Tibial nerve (tissue), 4 donors: ENCODE results near the gene RASA3. TPM values are rescaled to one million over a fixed set of nuclear protein-coding genes. Genes with fewer than 3 reads are reported as not detected.

Experiments
- DNase-seq, 2 donors: peaks; one replicate each; pipeline ENCODE4 v3.0.0-alpha.2; 2019; ENCODE audit warnings: low spot score in 2 of 2
- H3K27ac ChIP-seq, 4 donors: fragments of 200-600 bp; sonication (generic) in 3 of 4; one replicate each; pipeline ENCODE4 v1.5.1; 2017 to 2019; ENCODE audit warnings: mild to moderate bottlenecking in 1 of 4
- H3K27me3 ChIP-seq, 2 donors: fragments of 200-600 bp; sonication (generic) in 1 of 2; one replicate each; pipeline versions ENCODE4 v1.5.1 to v1.6.0; 2017 to 2019
- H3K36me3 ChIP-seq, 3 donors: fragments of 200-600 bp; sonication (generic); one replicate each; pipeline ENCODE4 v1.5.1; 2018 to 2019
- H3K4me1 ChIP-seq, 4 donors: fragments of 200-600 bp; sonication (generic) in 3 of 4; one replicate each; pipeline ENCODE4 v1.5.1; 2017 to 2019
- H3K4me3 ChIP-seq, 4 donors: fragments of 200-600 bp; sonication (generic) in 3 of 4; one replicate each; pipeline ENCODE4 v1.5.1; 2017 to 2019; ENCODE audit warnings: mild to moderate bottlenecking in 1 of 4, moderate library complexity in 1 of 4
- H3K9me3 ChIP-seq, 4 donors: fragments of 200-600 bp; sonication (generic) in 3 of 4; one replicate each; pipeline ENCODE4 v1.5.1; 2017 to 2019
- CTCF ChIP-seq, 5 experiments: fragments of 200-600 bp in 3 of 5; fragments of 450-650 bp in 2 of 5; sonication (generic) in 3 of 5; IDR thresholded peaks; one replicate each; pipeline ENCODE4 v1.5.1; 2016 to 2019; ENCODE audit warnings: antibody characterized with exemption in 5 of 5, mild to moderate bottlenecking in 3 of 5, moderate library complexity in 2 of 5
- EP300 ChIP-seq, 2 donors: sonication (generic); formaldehyde crosslinking; IDR thresholded peaks; one replicate each; pipeline ENCODE4 v1.6.1; 2017; ENCODE audit warnings: antibody characterized with exemption in 2 of 2, mild to moderate bottlenecking in 1 of 2
- POLR2A ChIP-seq, 2 donors: fragments of 450-650 bp; IDR thresholded peaks; one replicate each; pipeline ENCODE4 v1.6.1; 2017; ENCODE audit warnings: antibody characterized with exemption in 2 of 2, mild to moderate bottlenecking in 2 of 2, moderate library complexity in 2 of 2
- WGBS, 2 donors: methylation state at CpG; one replicate each; pipeline ENCODE4 v1.1.5; 2018; 5-methylcytosine and 5-hydroxymethylcytosine counted together
- total RNA-seq, 4 donors: library from RNA; depleted of rRNA; stranded (reverse); fragments of >200 nt; gene quantifications; one replicate each; pipeline ENCODE4 v1.1.0, GENCODE V29; 2016

Gene RASA3
- total RNA-seq, 4 donors from 2014 or later = 36.2 to 63.3 (median 46.3) TPM

GRCh38 chr13:114148521-114148855, 16.1 kb upstream of the RASA3 start:
- DNase-seq = no peak

GRCh38 chr13:114147803-114148520, 15.5 kb upstream of the RASA3 start:
- TF ChIP-seq CTCF (IDR thresholded peaks at IDR 0.05) (no peak), EP300 (IDR thresholded peaks at IDR 0.05) (no peak), POLR2A (IDR thresholded peaks at IDR 0.05) (no peak)
- DNase-seq = no peak
- Histone ChIP-seq H3K4me1 (peaks cover 0 to 12% (median under 1%) of the 10 kb centered on the region in 4 donors), H3K27ac (no peak overlapping the region), H3K27me3 (no peaks in the 10 kb centered on the region), H3K9me3 (no peaks in the 10 kb centered on the region), H3K36me3 (no peaks in the 10 kb centered on the region), H3K4me3 (no peak overlapping the region)
- 67 to 81% methylated on average over 13 to 14 of the region's 22 CpGs for WGBS, 2 donors

More at GRCh38 chr13:114148521-114148855, 16.1 kb upstream of the RASA3 start:
- Histone ChIP-seq H3K4me1 (peaks cover 0 to 7% (median 0%) of the 10 kb centered on the region in 4 donors), H3K4me3 (no peak overlapping the region), H3K27me3 (no peaks in the 10 kb centered on the region), H3K27ac (no peak overlapping the region), H3K36me3 (no peaks in the 10 kb centered on the region), H3K9me3 (no peaks in the 10 kb centered on the region)
- TF ChIP-seq EP300 (IDR thresholded peaks at IDR 0.05) = no peak
- TF ChIP-seq CTCF (IDR thresholded peaks at IDR 0.05) = no peak
- TF ChIP-seq POLR2A (IDR thresholded peaks at IDR 0.05) = no peak
- whole genome bisulfite sequencing, 2 donors = 65 to 77% methylated on average over 8 of the region's 8 CpGs

- H3K4me1 ChIP-seq = peaks cover 0 to 20% (median 4%) of the 10 kb centered on the region in 4 donors
- TF ChIP-seq POLR2A (IDR thresholded peaks at IDR 0.05) = no peak
- TF ChIP-seq EP300 (IDR thresholded peaks at IDR 0.05) = no peak
- TF ChIP-seq CTCF (IDR thresholded peaks at IDR 0.05) = no peak
- no peak overlapping the region for H3K4me3 ChIP-seq
- H3K27me3 ChIP-seq = no peaks in the 10 kb centered on the region
- WGBS, 2 donors = 45 to 68% methylated on average over 9 to 10 of the region's 10 CpGs
- no peaks in the 10 kb centered on the region for H3K9me3 ChIP-seq
- H3K27ac ChIP-seq = no peak overlapping the region
- no peaks in the 10 kb centered on the region for H3K36me3 ChIP-seq
- DNase-seq = no peak
Measured at GRCh38 chr13:114146629-114147028, 14.2 kb upstream of the RASA3 start.

GRCh38 chr13:114146173-114146572, 13.8 kb upstream of the RASA3 start:
- WGBS, 2 donors = 92% methylated on average over 14 of the region's 14 CpGs
- TF ChIP-seq CTCF (IDR thresholded peaks at IDR 0.05) (no peak), EP300 (IDR thresholded peaks at IDR 0.05) (no peak)
- H3K27me3 ChIP-seq = no peaks in the 10 kb centered on the region
- no peaks in the 10 kb centered on the region for H3K9me3 ChIP-seq
- no peak overlapping the region for H3K4me3 ChIP-seq
- H3K36me3 ChIP-seq = no peaks in the 10 kb centered on the region
- H3K4me1 ChIP-seq = peaks cover 0 to 20% (median 4%) of the 10 kb centered on the region in 4 donors
- peak in 1 of 2 donors; percentile 9 for DNase-seq
- H3K27ac ChIP-seq = no peak overlapping the region

GRCh38 chr13:114145722-114146121, 13.3 kb upstream of the RASA3 start:
- TF ChIP-seq CTCF (IDR thresholded peaks at IDR 0.05) (no peak), POLR2A (IDR thresholded peaks at IDR 0.05) (no peak), EP300 (IDR thresholded peaks at IDR 0.05) (no peak)

More at GRCh38 chr13:114145722-114146121, 13.3 kb upstream of the RASA3 start:
- Histone ChIP-seq H3K36me3 (no peaks in the 10 kb centered on the region), H3K27ac (no peak overlapping the region), H3K4me3 (no peak overlapping the region), H3K4me1 (peaks cover 0 to 20% (median 4%) of the 10 kb centered on the region in 4 donors), H3K27me3 (no peaks in the 10 kb centered on the region), H3K9me3 (no peaks in the 10 kb centered on the region)
- 93 to 97% methylated on average over 14 of the region's 14 CpGs for WGBS, 2 donors
- DNase-seq = peak in 1 of 2 donors; percentile 7
